ENCODE measurements around the gene ABI3BP.

DNA sequence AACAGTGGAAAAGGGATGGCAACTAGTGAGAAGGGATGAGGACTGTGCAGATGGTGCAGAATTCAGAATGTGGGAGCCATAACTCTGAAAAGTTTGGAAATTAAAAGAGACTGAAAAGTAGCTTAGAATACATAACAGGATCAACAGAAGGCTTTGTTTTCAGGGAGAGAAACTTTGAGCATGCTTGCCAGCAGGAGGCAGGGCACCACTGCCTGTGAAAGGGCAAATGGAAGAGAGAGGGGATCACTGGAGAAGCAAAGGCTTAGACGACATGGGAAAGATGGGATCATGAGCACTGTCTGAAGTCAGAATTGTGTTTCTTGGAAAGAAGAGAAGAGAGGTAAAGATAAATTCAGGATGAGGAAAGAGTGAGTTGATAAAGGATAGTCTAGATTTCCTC lies 99.6 kb downstream of the ABI3BP start:
- no peak for TF ChIP-seq EZH2phosphoT487 (conservative IDR thresholded peaks at IDR 0.05; ENCODE audit: low read length)
- TF ChIP-seq, protein P1, sequence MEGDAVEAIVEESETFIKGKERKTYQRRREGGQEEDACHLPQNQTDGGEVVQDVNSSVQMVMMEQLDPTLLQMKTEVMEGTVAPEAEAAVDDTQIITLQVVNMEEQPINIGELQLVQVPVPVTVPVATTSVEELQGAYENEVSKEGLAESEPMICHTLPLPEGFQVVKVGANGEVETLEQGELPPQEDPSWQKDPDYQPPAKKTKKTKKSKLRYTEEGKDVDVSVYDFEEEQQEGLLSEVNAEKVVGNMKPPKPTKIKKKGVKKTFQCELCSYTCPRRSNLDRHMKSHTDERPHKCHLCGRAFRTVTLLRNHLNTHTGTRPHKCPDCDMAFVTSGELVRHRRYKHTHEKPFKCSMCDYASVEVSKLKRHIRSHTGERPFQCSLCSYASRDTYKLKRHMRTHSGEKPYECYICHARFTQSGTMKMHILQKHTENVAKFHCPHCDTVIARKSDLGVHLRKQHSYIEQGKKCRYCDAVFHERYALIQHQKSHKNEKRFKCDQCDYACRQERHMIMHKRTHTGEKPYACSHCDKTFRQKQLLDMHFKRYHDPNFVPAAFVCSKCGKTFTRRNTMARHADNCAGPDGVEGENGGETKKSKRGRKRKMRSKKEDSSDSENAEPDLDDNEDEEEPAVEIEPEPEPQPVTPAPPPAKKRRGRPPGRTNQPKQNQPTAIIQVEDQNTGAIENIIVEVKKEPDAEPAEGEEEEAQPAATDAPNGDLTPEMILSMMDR (IDR thresholded peaks at IDR 0.05; ENCODE audit: insufficient read depth, low read length, poor library complexity, severe bottlenecking) = no peak

All from SU-DHL-6 (cell line).